CD14-positive monocyte (primary cell): ENCODE measurements around the gene MT1B. TPM values are rescaled to one million over a fixed set of nuclear protein-coding genes. Genes with fewer than 3 reads are reported as not detected.
"Not testable (repeated sequence)": the region's sequence is repeated elsewhere in the genome, so short reads cannot be mapped to it uniquely, and the experiment has no call there.

ENCODE experiments used
- DNase-seq, 3 donors: peaks; one replicate each; pipeline ENCODE4 v3.0.0-alpha.2; 2011 to 2022
- H2AFZ ChIP-seq: 2 replicates; pipeline ENCODE4 v1.6.0; 2012; ENCODE audit warnings: mild to moderate bottlenecking, low read depth, low read length, inconsistent platforms; ENCODE audit not compliant: insufficient read depth, poor library complexity, severe bottlenecking
- H3K27ac ChIP-seq, 2 donors: 1 replicate in 1 of 2; 2 replicates in 1 of 2; pipeline ENCODE4 v1.5.1; 2012 to 2013; ENCODE audit warnings: low read length in 2 of 2, control low read depth in 1 of 2, inconsistent platforms in 1 of 2, low read depth in 1 of 2, mild to moderate bottlenecking in 1 of 2
- H3K27me3 ChIP-seq, 2 donors: one replicate each; pipeline versions ENCODE4 v1.6.0 to v1.6.1; 2011 to 2013; ENCODE audit warnings: low read length in 2 of 2; ENCODE audit not compliant: control insufficient read depth in 2 of 2, insufficient read depth in 2 of 2
- H3K36me3 ChIP-seq, 2 donors: replicated peaks in 1 of 2; 1 replicate in 1 of 2; 2 replicates in 1 of 2; pipeline versions ENCODE4 v1.5.1 to v1.6.1; 2012 to 2013; ENCODE audit warnings: low read length in 2 of 2, control low read depth in 1 of 2, inconsistent platforms in 1 of 2, mild to moderate bottlenecking in 1 of 2; ENCODE audit not compliant: insufficient read depth in 2 of 2, control insufficient read depth in 1 of 2
- H3K4me1 ChIP-seq, 2 donors: 1 replicate in 1 of 2; 2 replicates in 1 of 2; pipeline versions ENCODE4 v1.5.1 to v1.6.1; 2012 to 2013; ENCODE audit warnings: low read length in 2 of 2, control low read depth in 1 of 2, inconsistent platforms in 1 of 2, mild to moderate bottlenecking in 1 of 2, moderate library complexity in 1 of 2; ENCODE audit not compliant: insufficient read depth in 2 of 2, control insufficient read depth in 1 of 2
- H3K4me2 ChIP-seq: replicated peaks from 2 replicates; pipeline ENCODE3; 2012; ENCODE audit warnings: low read length, moderate library complexity, mild to moderate bottlenecking; ENCODE audit not compliant: poor library complexity, severe bottlenecking; ENCODE audit errors: extremely low read depth
- H3K4me3 ChIP-seq, 3 experiments: fragments of 200-600 bp in 1 of 3; sonication (generic) in 1 of 3; replicated peaks in 1 of 3; 1 replicate in 2 of 3; 2 replicates in 1 of 3; pipeline ENCODE4 v1.5.1; 2011 to 2013; ENCODE audit warnings: low read length in 3 of 3, mild to moderate bottlenecking in 3 of 3, control low read depth in 2 of 3, low read depth in 2 of 3, inconsistent platforms in 1 of 3, moderate library complexity in 1 of 3
- H3K79me2 ChIP-seq: 2 replicates; pipeline ENCODE4 v1.6.0; 2012; ENCODE audit warnings: mild to moderate bottlenecking, control low read depth, inconsistent platforms, low read length, moderate library complexity; ENCODE audit not compliant: insufficient read depth
- H3K9ac ChIP-seq: 2 replicates; pipeline ENCODE4 v1.6.0; 2017; ENCODE audit warnings: low read length, mild to moderate bottlenecking; ENCODE audit not compliant: insufficient read depth, poor library complexity, severe bottlenecking
- H3K9me3 ChIP-seq, 2 donors: replicated peaks in 1 of 2; 1 replicate in 1 of 2; 2 replicates in 1 of 2; pipeline versions ENCODE4 v1.5.1 to v1.6.1; 2012 to 2013; ENCODE audit warnings: low read length in 2 of 2, control low read depth in 1 of 2; ENCODE audit not compliant: control insufficient read depth in 1 of 2, insufficient read depth in 1 of 2
- H4K20me1 ChIP-seq: 2 replicates; pipeline ENCODE4 v1.6.0; 2012; ENCODE audit warnings: mild to moderate bottlenecking, low read length, control low read depth, moderate library complexity; ENCODE audit not compliant: insufficient read depth
- H3K27ac Mint-ChIP-seq, 7 donors: one replicate each; pipeline ENCODE4 v1.8.0; 2020; ENCODE audit warnings: mild to moderate bottlenecking in 7 of 7, mixed read lengths in 7 of 7, moderate library complexity in 6 of 7, inconsistent platforms in 2 of 7
- H3K27me3 Mint-ChIP-seq, 3 donors: one replicate each; pipeline ENCODE4 v1.8.0; 2021 to 2022; ENCODE audit warnings: low read depth in 3 of 3, mild to moderate bottlenecking in 3 of 3, mixed read lengths in 3 of 3, moderate library complexity in 3 of 3, inconsistent platforms in 1 of 3
- H3K36me3 Mint-ChIP-seq, 2 donors: one replicate each; pipeline ENCODE4 v1.8.0; 2020; ENCODE audit warnings: mixed read lengths in 2 of 2, inconsistent platforms in 1 of 2, mild to moderate bottlenecking in 1 of 2
- H3K4me1 Mint-ChIP-seq: one replicate; pipeline ENCODE4 v1.8.0; 2020; ENCODE audit warnings: mild to moderate bottlenecking, mixed read lengths
- H3K4me3 Mint-ChIP-seq, 2 donors: one replicate each; pipeline ENCODE4 v1.8.0; 2020; ENCODE audit warnings: mild to moderate bottlenecking in 2 of 2, mixed read lengths in 2 of 2, moderate library complexity in 1 of 2
- H3K9me3 Mint-ChIP-seq, 7 donors: one replicate each; pipeline ENCODE4 v1.8.0; 2020 to 2022; ENCODE audit warnings: mixed read lengths in 7 of 7, mild to moderate bottlenecking in 6 of 7, moderate library complexity in 6 of 7, inconsistent platforms in 2 of 7
- WGBS: methylation state at CpG from one replicate; pipeline ENCODE4 v1.1.5; 2013; ENCODE audit warnings: missing lambda C conversion rate; ENCODE audit not compliant: insufficient coverage; 5-methylcytosine and 5-hydroxymethylcytosine counted together
- intact Hi-C, 2 donors: fragments of 100-400 bp; cut with micrococcal nuclease; formaldehyde crosslinking; loops; one replicate each; pipeline versions ENCODE4 v1.15.0 to v1.15.1; 2023
- polyA plus RNA-seq, 3 donors: library from polyadenylated mRNA; depleted of rRNA in 1 of 3; unstranded in 2 of 3; stranded (reverse) in 1 of 3; fragments of 300-500 nt in 2 of 3; fragments of >200 nt in 1 of 3; fragmentation: Illumina TruSeq in 2 of 3; gene quantifications; 1 replicate in 2 of 3; 2 replicates in 1 of 3; pipeline ENCODE4 v1.2.3, GENCODE V29; 2012 to 2021
- TF ChIP-seq, protein P1 (sequence below): fragments of 200-600 bp; IDR thresholded peaks from one replicate; pipeline ENCODE4 v1.8.0; 2022; ENCODE audit warnings: antibody characterized with exemption, mild to moderate bottlenecking

Gene MT1B
- polyA plus RNA-seq, 3 donors, result not detected

DNA sequence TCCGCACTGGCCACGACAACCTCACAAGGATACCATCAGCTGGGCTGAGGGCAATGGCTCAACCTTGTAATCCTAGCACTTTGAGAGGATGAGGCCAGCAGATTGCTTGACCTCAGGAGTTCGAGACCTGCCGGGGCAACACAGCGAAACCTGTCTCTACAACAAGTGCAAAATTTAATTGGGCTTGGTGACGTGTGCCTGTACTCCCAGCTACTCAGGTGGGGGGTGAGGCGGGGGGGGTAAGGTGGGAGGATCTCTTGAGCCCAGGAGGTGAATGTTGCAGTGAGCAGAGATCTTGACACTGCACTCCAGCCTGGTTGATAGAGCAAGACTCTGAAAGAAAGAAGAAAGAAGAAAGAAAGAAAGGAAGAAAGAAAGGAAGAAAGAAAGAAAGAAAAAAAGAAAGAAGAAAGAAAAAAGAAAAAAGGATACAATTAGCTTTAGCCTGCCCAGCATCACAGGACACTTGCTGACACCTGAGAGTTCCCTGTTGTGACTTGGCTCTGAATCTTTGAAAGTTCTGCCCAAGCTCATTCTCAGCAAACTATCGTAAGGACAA lies 31.3 kb upstream of the MT1B start:
- no peak overlapping the region for H3K27ac Mint-ChIP-seq
- Histone ChIP-seq H3K4me1 (peaks cover 18 to 22% of the 10 kb centered on the region in 2 donors), H3K27ac (no peak overlapping the region), H3K79me2 (no peaks in the 10 kb centered on the region), H3K9ac (no peak overlapping the region), H3K4me2 (no peak overlapping the region), H3K9me3 (no peaks in the 10 kb centered on the region), H3K36me3 (no peaks in the 10 kb centered on the region), H3K27me3 (peaks cover 18 to 53% of the 10 kb centered on the region in 2 donors), H2AFZ (no peak overlapping the region), H4K20me1 (no peaks in the 10 kb centered on the region), H3K4me3 (no peak overlapping the region)
- peaks cover 19% of the 10 kb centered on the region for H3K4me1 Mint-ChIP-seq
- no peak for DNase-seq
- TF ChIP-seq, protein P1, sequence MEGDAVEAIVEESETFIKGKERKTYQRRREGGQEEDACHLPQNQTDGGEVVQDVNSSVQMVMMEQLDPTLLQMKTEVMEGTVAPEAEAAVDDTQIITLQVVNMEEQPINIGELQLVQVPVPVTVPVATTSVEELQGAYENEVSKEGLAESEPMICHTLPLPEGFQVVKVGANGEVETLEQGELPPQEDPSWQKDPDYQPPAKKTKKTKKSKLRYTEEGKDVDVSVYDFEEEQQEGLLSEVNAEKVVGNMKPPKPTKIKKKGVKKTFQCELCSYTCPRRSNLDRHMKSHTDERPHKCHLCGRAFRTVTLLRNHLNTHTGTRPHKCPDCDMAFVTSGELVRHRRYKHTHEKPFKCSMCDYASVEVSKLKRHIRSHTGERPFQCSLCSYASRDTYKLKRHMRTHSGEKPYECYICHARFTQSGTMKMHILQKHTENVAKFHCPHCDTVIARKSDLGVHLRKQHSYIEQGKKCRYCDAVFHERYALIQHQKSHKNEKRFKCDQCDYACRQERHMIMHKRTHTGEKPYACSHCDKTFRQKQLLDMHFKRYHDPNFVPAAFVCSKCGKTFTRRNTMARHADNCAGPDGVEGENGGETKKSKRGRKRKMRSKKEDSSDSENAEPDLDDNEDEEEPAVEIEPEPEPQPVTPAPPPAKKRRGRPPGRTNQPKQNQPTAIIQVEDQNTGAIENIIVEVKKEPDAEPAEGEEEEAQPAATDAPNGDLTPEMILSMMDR, result no peak
- peaks cover 0 to 6% of the 10 kb centered on the region in 2 donors for H3K36me3 Mint-ChIP-seq
- WGBS, result 100% methylated on average over 2 of the region's 8 CpGs
- H3K4me3 Mint-ChIP-seq, result peak overlapping the region in 1 of 2 donors; percentile 49
- intact Hi-C loops, result no loop called here
- H3K9me3 Mint-ChIP-seq, result peaks cover 0 to 2% (median 0%) of the 10 kb centered on the region in 7 donors
- peaks cover 51 to 64% (median 54%) of the 10 kb centered on the region in 3 donors for H3K27me3 Mint-ChIP-seq

DNA sequence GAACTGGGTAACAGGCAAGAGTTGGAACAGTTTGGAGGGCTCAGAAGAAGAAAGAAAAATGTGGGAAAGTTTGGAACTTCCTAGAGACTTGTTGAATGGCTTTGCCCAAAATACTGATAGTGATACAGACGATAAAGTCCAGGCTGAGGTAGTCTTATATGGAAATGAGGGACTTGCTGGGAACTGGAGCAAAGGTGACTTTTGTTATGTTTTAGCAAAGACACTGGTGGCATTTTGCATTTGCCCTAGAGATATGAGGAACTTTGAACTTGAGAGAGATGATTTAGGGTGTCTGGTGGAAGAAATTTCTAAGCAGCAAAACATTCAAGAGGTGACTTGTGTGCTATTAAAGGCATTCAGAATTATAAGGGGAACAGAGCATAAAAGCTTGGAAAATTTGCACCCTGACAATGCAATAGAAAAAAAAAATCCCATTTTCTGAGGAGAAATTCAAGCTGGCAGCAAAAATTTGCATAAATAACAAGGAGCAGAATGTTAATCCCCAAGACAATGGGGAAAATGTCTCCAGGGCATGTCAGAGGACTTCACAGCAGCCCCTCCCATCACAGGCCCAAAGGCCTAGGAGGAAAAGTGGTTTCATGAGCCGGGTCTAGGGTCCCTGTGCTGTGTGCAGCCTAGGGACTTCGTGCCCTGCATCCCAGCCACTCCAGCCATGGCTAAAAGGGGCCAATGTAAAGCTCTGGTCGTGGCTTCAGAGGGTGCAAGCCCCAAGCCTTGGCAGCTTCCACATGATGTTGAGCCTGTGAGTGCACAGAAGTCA lies 29.8 kb upstream of the MT1B start:
- Mint-ChIP-seq H3K27ac (peak overlapping the region in 1 of 7 donors; percentile 1), H3K27me3 (peaks cover 56 to 70% (median 58%) of the 10 kb centered on the region in 3 donors), H3K4me1 (peaks cover 29% of the 10 kb centered on the region)
- H3K36me3 Mint-ChIP-seq, H3K9ac ChIP-seq, H3K9me3 Mint-ChIP-seq, H3K9me3 ChIP-seq, H3K36me3 ChIP-seq, H3K4me2 ChIP-seq, H3K4me3 ChIP-seq, H4K20me1 ChIP-seq, H2AFZ ChIP-seq, H3K27ac ChIP-seq, H3K4me3 Mint-ChIP-seq, DNase-seq, H3K79me2 ChIP-seq, intact Hi-C loops: not testable (repeated sequence)
- peaks cover 26 to 32% of the 10 kb centered on the region in 2 donors for H3K4me1 ChIP-seq
- peaks cover 18 to 56% of the 10 kb centered on the region in 2 donors for H3K27me3 ChIP-seq
- WGBS, result 93% methylated on average over 4 of the region's 4 CpGs

DNA sequence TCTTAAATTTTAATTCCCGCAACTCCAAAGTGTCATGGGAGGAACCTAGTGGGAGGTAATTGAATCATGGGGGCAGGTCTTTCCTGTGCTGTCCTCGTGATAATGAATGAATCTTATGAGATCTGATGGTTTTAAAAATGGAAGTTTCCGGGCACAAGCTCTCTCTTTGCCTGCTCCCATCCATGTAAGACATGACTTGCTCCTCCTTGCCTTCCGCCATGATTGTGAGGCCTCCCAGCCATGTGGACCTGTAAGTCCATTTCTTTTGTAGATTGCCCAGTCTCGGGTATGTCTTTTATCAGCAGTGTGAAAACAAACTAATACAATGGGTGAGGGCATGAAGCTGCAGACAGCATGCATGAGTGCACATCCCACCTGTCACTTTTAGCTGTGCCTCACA lies 28.5 kb upstream of the MT1B start:
- H3K4me2 ChIP-seq, H4K20me1 ChIP-seq, H3K36me3 Mint-ChIP-seq, H3K4me3 ChIP-seq, H3K27ac Mint-ChIP-seq, H3K79me2 ChIP-seq, H3K9ac ChIP-seq, H3K9me3 ChIP-seq, DNase-seq, H3K36me3 ChIP-seq, H3K27ac ChIP-seq, H3K9me3 Mint-ChIP-seq, H2AFZ ChIP-seq, intact Hi-C loops: not testable (repeated sequence)
- H3K4me1 Mint-ChIP-seq, result peaks cover 21% of the 10 kb centered on the region
- peak overlapping the region in 1 of 2 donors; percentile 40 for H3K4me3 Mint-ChIP-seq
- H3K27me3 Mint-ChIP-seq, result peaks cover 50 to 69% (median 59%) of the 10 kb centered on the region in 3 donors
- Histone ChIP-seq H3K27me3 (peaks cover 10 to 48% of the 10 kb centered on the region in 2 donors), H3K4me1 (peaks cover 16 to 22% of the 10 kb centered on the region in 2 donors)
- 100% methylated on average over 1 of the region's 5 CpGs for WGBS
